Panc1 (cell line): ENCODE results near the gene NELL2. TPM values are rescaled to one million over a fixed set of nuclear protein-coding genes. Genes with fewer than 3 reads are reported as not detected.

Source experiments
- ATAC-seq: fragments of 200-7000 bp; cut with Tn5 transposase; 2 replicates; pipeline ENCODE4 v1.9.1; 2020; ENCODE audit warnings: mild to moderate bottlenecking, moderate library complexity
- BruUV-seq: library from RNA; stranded (reverse); fragments of 400-500 nt; replicated peaks from 2 replicates; lab custom pipeline; 2021; lab: Mats Ljungman, UMichigan
- CTCF ChIA-PET: fragments of 300-600 bp; sonication (Branson Sonifier 250); formaldehyde crosslinking; loops from one replicate; lab custom pipeline; 2022; ENCODE audit warnings: antibody characterized with exemption; lab: Charles Lee
- POLR2A ChIA-PET: fragments of 300-600 bp; sonication (Branson Sonifier 250); formaldehyde crosslinking; loops from one replicate; lab custom pipeline; 2022; ENCODE audit warnings: antibody characterized with exemption; lab: Charles Lee
- DNase-seq: peaks from one replicate; pipeline ENCODE4 v3.0.0-alpha.2; 2010; ENCODE audit warnings: low read depth, low spot score
- H3K27ac ChIP-seq: 2 replicates; pipeline ENCODE4 v1.5.1; 2011; ENCODE audit warnings: mild to moderate bottlenecking, low read length, inconsistent platforms
- H3K27me3 ChIP-seq: fragments of 200-500 bp; sonication (Bioruptor generic); 2 replicates; pipeline ENCODE4 v1.6.0; 2014; ENCODE audit warnings: low read length, inconsistent platforms; ENCODE audit not compliant: control insufficient read depth, insufficient read depth
- H3K36me3 ChIP-seq: fragments of 200-500 bp; sonication (Bioruptor generic); 2 replicates; pipeline ENCODE4 v1.5.1; 2014; ENCODE audit warnings: inconsistent platforms, mild to moderate bottlenecking, low read length, moderate library complexity; ENCODE audit not compliant: control insufficient read depth, insufficient read depth
- H3K4me1 ChIP-seq: 2 replicates; pipeline ENCODE4 v1.5.1; 2011; ENCODE audit warnings: inconsistent platforms, mild to moderate bottlenecking, low read length, moderate library complexity; ENCODE audit not compliant: control insufficient read depth, insufficient read depth
- H3K4me3 ChIP-seq, 2 experiments: 2 replicates each; pipeline ENCODE4 v1.5.1; 2011 to 2012; ENCODE audit warnings: low read depth in 2 of 2, low read length in 2 of 2, mild to moderate bottlenecking in 2 of 2, inconsistent platforms in 1 of 2, moderate library complexity in 1 of 2
- H3K9me3 ChIP-seq: fragments of 200-500 bp; sonication (Bioruptor generic); 2 replicates; pipeline ENCODE4 v1.5.1; 2014; ENCODE audit warnings: low read depth, mild to moderate bottlenecking, inconsistent platforms, low read length, moderate library complexity; ENCODE audit not compliant: control insufficient read depth, insufficient read depth
- POLR2AphosphoS5 ChIP-seq: IDR thresholded peaks from 2 replicates; pipeline ENCODE4 v1.6.1; 2012; ENCODE audit warnings: mild to moderate bottlenecking, low read depth, low read length, moderate library complexity
- SIN3A ChIP-seq: IDR thresholded peaks from 2 replicates; pipeline ENCODE4 v1.6.1; 2012; ENCODE audit warnings: low read depth, mild to moderate bottlenecking, low read length, moderate library complexity, borderline replicate concordance; ENCODE audit not compliant: insufficient read depth
- TCF7L2 ChIP-seq: IDR thresholded peaks from 2 replicates; pipeline ENCODE4 v1.6.1; 2011; ENCODE audit warnings: mild to moderate bottlenecking, low read depth, low read length, inconsistent platforms
- in situ Hi-C: cut with HindIII; loops from 2 replicates; pipeline ENCODE4 v1.10.0; 2016; ENCODE audit warnings: low sequenced_read_pairs, low pct_unique_long_range_greater_than_20kb
- intact Hi-C: fragments of 100-400 bp; cut with micrococcal nuclease; formaldehyde crosslinking; loops from one replicate; pipeline ENCODE4 v1.10.0; 2022; ENCODE audit not compliant: unreplicated experiment
- total RNA-seq: library from RNA; stranded (reverse); gene quantifications from one replicate; pipeline ENCODE4 v1.2.1, GENCODE V29; 2021; ENCODE audit not compliant: unreplicated experiment
- TF ChIP-seq, protein P1 (sequence below): fragments of 450-650 bp; IDR thresholded peaks from 2 replicates; pipeline ENCODE4 v1.5.1; 2017; ENCODE audit warnings: mild to moderate bottlenecking
- TF ChIP-seq, protein P2 (sequence below), 2 experiments: IDR thresholded peaks; 2 replicates each; pipeline ENCODE4 v1.6.1; 2011 to 2012; ENCODE audit warnings: low read depth in 2 of 2, control low read depth in 1 of 2, low read length in 1 of 2, mild to moderate bottlenecking in 1 of 2, moderate library complexity in 1 of 2; ENCODE audit not compliant: insufficient read depth in 1 of 2

The NELL2 gene
- total RNA-seq, 1 experiment from 2014 or later: 0.28 TPM

GRCh38 chr12:44804068-44804467, 72.0 kb downstream of the NELL2 start:
- no peaks in the 10 kb centered on the region for H3K36me3 ChIP-seq
- DNase-seq (no peak), ATAC-seq (no peak)
- H3K4me3 ChIP-seq: no peak overlapping the region
- CTCF ChIA-PET: no interaction called here
- POLR2A ChIA-PET: no interaction called here
- intact Hi-C loops (no loop called here), in situ Hi-C loops (no loop called here)
- TF ChIP-seq, protein P1, sequence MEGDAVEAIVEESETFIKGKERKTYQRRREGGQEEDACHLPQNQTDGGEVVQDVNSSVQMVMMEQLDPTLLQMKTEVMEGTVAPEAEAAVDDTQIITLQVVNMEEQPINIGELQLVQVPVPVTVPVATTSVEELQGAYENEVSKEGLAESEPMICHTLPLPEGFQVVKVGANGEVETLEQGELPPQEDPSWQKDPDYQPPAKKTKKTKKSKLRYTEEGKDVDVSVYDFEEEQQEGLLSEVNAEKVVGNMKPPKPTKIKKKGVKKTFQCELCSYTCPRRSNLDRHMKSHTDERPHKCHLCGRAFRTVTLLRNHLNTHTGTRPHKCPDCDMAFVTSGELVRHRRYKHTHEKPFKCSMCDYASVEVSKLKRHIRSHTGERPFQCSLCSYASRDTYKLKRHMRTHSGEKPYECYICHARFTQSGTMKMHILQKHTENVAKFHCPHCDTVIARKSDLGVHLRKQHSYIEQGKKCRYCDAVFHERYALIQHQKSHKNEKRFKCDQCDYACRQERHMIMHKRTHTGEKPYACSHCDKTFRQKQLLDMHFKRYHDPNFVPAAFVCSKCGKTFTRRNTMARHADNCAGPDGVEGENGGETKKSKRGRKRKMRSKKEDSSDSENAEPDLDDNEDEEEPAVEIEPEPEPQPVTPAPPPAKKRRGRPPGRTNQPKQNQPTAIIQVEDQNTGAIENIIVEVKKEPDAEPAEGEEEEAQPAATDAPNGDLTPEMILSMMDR: no peak
- no peak for TF ChIP-seq TCF7L2
- TF ChIP-seq POLR2AphosphoS5: no peak
- no peak for TF ChIP-seq SIN3A
- TF ChIP-seq, protein P2, sequence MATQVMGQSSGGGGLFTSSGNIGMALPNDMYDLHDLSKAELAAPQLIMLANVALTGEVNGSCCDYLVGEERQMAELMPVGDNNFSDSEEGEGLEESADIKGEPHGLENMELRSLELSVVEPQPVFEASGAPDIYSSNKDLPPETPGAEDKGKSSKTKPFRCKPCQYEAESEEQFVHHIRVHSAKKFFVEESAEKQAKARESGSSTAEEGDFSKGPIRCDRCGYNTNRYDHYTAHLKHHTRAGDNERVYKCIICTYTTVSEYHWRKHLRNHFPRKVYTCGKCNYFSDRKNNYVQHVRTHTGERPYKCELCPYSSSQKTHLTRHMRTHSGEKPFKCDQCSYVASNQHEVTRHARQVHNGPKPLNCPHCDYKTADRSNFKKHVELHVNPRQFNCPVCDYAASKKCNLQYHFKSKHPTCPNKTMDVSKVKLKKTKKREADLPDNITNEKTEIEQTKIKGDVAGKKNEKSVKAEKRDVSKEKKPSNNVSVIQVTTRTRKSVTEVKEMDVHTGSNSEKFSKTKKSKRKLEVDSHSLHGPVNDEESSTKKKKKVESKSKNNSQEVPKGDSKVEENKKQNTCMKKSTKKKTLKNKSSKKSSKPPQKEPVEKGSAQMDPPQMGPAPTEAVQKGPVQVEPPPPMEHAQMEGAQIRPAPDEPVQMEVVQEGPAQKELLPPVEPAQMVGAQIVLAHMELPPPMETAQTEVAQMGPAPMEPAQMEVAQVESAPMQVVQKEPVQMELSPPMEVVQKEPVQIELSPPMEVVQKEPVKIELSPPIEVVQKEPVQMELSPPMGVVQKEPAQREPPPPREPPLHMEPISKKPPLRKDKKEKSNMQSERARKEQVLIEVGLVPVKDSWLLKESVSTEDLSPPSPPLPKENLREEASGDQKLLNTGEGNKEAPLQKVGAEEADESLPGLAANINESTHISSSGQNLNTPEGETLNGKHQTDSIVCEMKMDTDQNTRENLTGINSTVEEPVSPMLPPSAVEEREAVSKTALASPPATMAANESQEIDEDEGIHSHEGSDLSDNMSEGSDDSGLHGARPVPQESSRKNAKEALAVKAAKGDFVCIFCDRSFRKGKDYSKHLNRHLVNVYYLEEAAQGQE (IDR thresholded peaks at IDR 0.05; ENCODE audit: insufficient read depth in 1 of 2, low read depth in 2 of 2, low read length in 1 of 2): no peak
- no peaks in the 10 kb centered on the region for H3K27me3 ChIP-seq
- BruUV-seq: no TSS peak
- no peaks in the 10 kb centered on the region for H3K9me3 ChIP-seq
- H3K4me1 ChIP-seq: no peaks in the 10 kb centered on the region
- H3K27ac ChIP-seq: no peak overlapping the region

DNA sequence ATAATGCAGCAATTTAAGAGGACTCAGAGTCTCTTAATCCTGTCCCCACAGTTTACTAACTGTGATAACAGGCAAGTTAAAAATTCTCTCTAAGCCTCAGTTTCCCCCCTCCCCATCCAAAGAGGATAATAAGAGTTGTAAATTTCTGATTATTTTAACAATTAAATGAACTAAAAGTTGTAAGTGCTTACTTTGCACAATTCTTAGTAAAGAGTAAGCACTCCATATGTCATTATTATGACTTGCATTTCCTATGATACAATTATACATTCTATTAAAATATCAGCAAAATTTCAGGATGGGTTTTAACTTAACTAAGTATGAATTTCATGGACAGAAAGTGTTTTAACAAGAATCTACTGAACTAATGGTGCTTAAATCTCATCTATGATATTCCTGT, 80.1 kb downstream of the NELL2 start:
- in situ Hi-C loops (no loop called here), intact Hi-C loops (no loop called here)
- H3K36me3 ChIP-seq: no peaks in the 10 kb centered on the region
- TF ChIP-seq TCF7L2 (no peak), SIN3A (no peak)
- TF ChIP-seq, protein P2 (IDR thresholded peaks at IDR 0.05; ENCODE audit: insufficient read depth in 1 of 2, low read depth in 2 of 2, low read length in 1 of 2): no peak
- H3K27ac ChIP-seq: no peak overlapping the region
- ChIA-PET POLR2A (no interaction called here), CTCF (no interaction called here)
- H3K4me1 ChIP-seq: no peaks in the 10 kb centered on the region
- H3K4me3 ChIP-seq: no peak overlapping the region
- no peaks in the 10 kb centered on the region; the same call in 1 of the 2 replicates for H3K9me3 ChIP-seq
- no TSS peak for BruUV-seq
- H3K27me3 ChIP-seq: no peaks in the 10 kb centered on the region
- ATAC-seq: no peak
- no peak for DNase-seq
